Sigmoid colon (tissue), 4 donors: ENCODE results near the gene HIVEP3.

Source experiments
- EP300 ChIP-seq, 4 donors: sonication (generic); formaldehyde crosslinking; IDR thresholded peaks; one replicate each; pipeline ENCODE4 v1.6.1; 2017; ENCODE audit warnings: antibody characterized with exemption in 4 of 4
- POLR2A ChIP-seq, 2 donors: fragments of 450-650 bp; IDR thresholded peaks; one replicate each; pipeline ENCODE4 v1.6.1; 2016; ENCODE audit warnings: antibody characterized with exemption in 2 of 2, mild to moderate bottlenecking in 2 of 2, moderate library complexity in 2 of 2
- POLR2AphosphoS5 ChIP-seq, 4 donors: sonication (generic); formaldehyde crosslinking; IDR thresholded peaks; one replicate each; pipeline ENCODE4 v1.6.1; 2017; ENCODE audit warnings: antibody characterized with exemption in 4 of 4
- TF ChIP-seq, protein P1 (sequence below), 4 experiments: fragments of 450-650 bp in 3 of 4; fragments of 200-600 bp in 1 of 4; IDR thresholded peaks; one replicate each; pipeline ENCODE4 v1.5.1; 2016 to 2019; ENCODE audit warnings: antibody characterized with exemption in 4 of 4, mild to moderate bottlenecking in 3 of 4, moderate library complexity in 2 of 4

DNA sequence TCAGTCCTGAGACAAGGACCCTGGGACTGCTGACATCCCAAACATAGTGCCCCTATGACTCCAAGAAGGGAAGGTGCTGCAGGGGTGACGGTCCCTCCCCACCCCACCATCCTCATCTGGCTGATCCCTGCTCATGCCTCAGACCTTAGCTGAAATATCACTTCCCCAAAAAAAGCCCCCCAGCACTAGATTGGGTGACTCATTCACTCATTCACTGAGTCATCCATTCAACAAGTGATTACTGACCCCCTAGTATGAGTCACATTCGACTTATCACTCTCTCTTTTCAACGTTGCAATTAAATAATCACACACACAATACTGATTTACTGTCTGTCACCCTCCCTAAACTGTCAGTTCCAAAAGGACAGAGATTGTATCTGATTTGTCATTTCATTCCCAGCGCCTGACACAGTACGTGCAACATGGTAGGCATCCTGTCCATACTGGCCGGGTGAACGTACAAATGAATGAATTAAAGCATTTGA lies 48.6 kb downstream of the HIVEP3 start:
- TF ChIP-seq POLR2A (IDR thresholded peaks at IDR 0.05) (no peak), POLR2AphosphoS5 (IDR thresholded peaks at IDR 0.05) (no peak), EP300 (IDR thresholded peaks at IDR 0.05) (no peak)
- TF ChIP-seq, protein P1, sequence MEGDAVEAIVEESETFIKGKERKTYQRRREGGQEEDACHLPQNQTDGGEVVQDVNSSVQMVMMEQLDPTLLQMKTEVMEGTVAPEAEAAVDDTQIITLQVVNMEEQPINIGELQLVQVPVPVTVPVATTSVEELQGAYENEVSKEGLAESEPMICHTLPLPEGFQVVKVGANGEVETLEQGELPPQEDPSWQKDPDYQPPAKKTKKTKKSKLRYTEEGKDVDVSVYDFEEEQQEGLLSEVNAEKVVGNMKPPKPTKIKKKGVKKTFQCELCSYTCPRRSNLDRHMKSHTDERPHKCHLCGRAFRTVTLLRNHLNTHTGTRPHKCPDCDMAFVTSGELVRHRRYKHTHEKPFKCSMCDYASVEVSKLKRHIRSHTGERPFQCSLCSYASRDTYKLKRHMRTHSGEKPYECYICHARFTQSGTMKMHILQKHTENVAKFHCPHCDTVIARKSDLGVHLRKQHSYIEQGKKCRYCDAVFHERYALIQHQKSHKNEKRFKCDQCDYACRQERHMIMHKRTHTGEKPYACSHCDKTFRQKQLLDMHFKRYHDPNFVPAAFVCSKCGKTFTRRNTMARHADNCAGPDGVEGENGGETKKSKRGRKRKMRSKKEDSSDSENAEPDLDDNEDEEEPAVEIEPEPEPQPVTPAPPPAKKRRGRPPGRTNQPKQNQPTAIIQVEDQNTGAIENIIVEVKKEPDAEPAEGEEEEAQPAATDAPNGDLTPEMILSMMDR (IDR thresholded peaks at IDR 0.05) = no peak
